Suprapubic skin (tissue), 4 donors: Measurements from ENCODE around the gene FRMD3. TPM values are rescaled to one million over a fixed set of nuclear protein-coding genes. Genes with fewer than 3 reads are reported as not detected.
"Not testable (repeated sequence)": the region's sequence is repeated elsewhere in the genome, so short reads cannot be mapped to it uniquely, and the experiment has no call there.

ENCODE experiments used
- DNase-seq, 2 donors: peaks; one replicate each; pipeline ENCODE4 v3.0.0-alpha.2; 2019; ENCODE audit warnings: low spot score in 2 of 2
- H3K27ac ChIP-seq: fragments of 200-600 bp; sonication (generic); one replicate; pipeline ENCODE4 v1.5.1; 2019
- H3K27me3 ChIP-seq: fragments of 200-600 bp; sonication (generic); one replicate; pipeline ENCODE4 v1.5.1; 2019
- H3K36me3 ChIP-seq: fragments of 200-600 bp; sonication (generic); one replicate; pipeline ENCODE4 v1.5.1; 2019
- H3K4me1 ChIP-seq: fragments of 200-600 bp; sonication (generic); one replicate; pipeline ENCODE4 v1.5.1; 2019
- H3K4me3 ChIP-seq: fragments of 200-600 bp; sonication (generic); one replicate; pipeline ENCODE4 v1.5.1; 2019; ENCODE audit warnings: mild to moderate bottlenecking
- H3K9me3 ChIP-seq: fragments of 200-600 bp; sonication (generic); one replicate; pipeline ENCODE4 v1.5.1; 2019
- CTCF ChIP-seq, 2 donors: fragments of 200-600 bp in 1 of 2; fragments of 450-650 bp in 1 of 2; sonication (generic) in 1 of 2; IDR thresholded peaks; one replicate each; pipeline ENCODE4 v1.5.1; 2016 to 2019; ENCODE audit warnings: antibody characterized with exemption in 2 of 2, mild to moderate bottlenecking in 1 of 2, moderate library complexity in 1 of 2
- EP300 ChIP-seq: sonication (generic); formaldehyde crosslinking; IDR thresholded peaks from one replicate; pipeline ENCODE4 v1.6.1; 2017; ENCODE audit warnings: antibody characterized with exemption
- POLR2A ChIP-seq, 2 donors: fragments of 450-650 bp; IDR thresholded peaks; one replicate each; pipeline ENCODE4 v1.6.1; 2017; ENCODE audit warnings: antibody characterized with exemption in 2 of 2, mild to moderate bottlenecking in 2 of 2, moderate library complexity in 2 of 2
- POLR2AphosphoS5 ChIP-seq, 3 donors: sonication (generic); formaldehyde crosslinking; IDR thresholded peaks; one replicate each; pipeline ENCODE4 v1.6.1; 2017; ENCODE audit warnings: antibody characterized with exemption in 3 of 3
- WGBS: methylation state at CpG from one replicate; pipeline ENCODE4 v1.1.5; 2018; 5-methylcytosine and 5-hydroxymethylcytosine counted together
- total RNA-seq, 4 donors: library from RNA; depleted of rRNA; stranded (reverse); fragments of >200 nt; gene quantifications; one replicate each; pipeline ENCODE4 v1.1.0, GENCODE V29; 2016

FRMD3 gene
- total RNA-seq, 4 donors from 2014 or later: 2.8 to 7.0 (median 5.2) TPM

- no peaks in the 10 kb centered on the region for H3K9me3 ChIP-seq
- H3K36me3 ChIP-seq: no peaks in the 10 kb centered on the region
- H3K27me3 ChIP-seq: no peaks in the 10 kb centered on the region
- H3K4me1 ChIP-seq: no peaks in the 10 kb centered on the region
- TF ChIP-seq CTCF (IDR thresholded peaks at IDR 0.05) (no peak), EP300 (no peak), POLR2A (IDR thresholded peaks at IDR 0.05) (no peak), POLR2AphosphoS5 (IDR thresholded peaks at IDR 0.05) (no peak)
- DNase-seq: no peak
- no peak overlapping the region for H3K27ac ChIP-seq
- H3K4me3 ChIP-seq: no peak overlapping the region
Measured at GRCh38 chr9:83379045-83379444, 159.2 kb downstream of the FRMD3 start.

GRCh38 chr9:83372957-83373356 lies 165.2 kb downstream of the FRMD3 start:
- TF ChIP-seq POLR2A (IDR thresholded peaks at IDR 0.05) (no peak), POLR2AphosphoS5 (IDR thresholded peaks at IDR 0.05) (no peak), CTCF (IDR thresholded peaks at IDR 0.05) (no peak), EP300 (no peak)
- WGBS: 69% methylated on average over 5 of the region's 5 CpGs
- Histone ChIP-seq H3K9me3 (no peaks in the 10 kb centered on the region), H3K27me3 (no peaks in the 10 kb centered on the region), H3K4me3 (no peak overlapping the region), H3K36me3 (no peaks in the 10 kb centered on the region), H3K27ac (no peak overlapping the region), H3K4me1 (no peaks in the 10 kb centered on the region)
- no peak for DNase-seq

GRCh38 chr9:83367326-83367725 lies 170.9 kb downstream of the FRMD3 start:
- 30% methylated on average over 2 of the region's 2 CpGs for WGBS
- Histone ChIP-seq H3K27ac (no peak overlapping the region), H3K36me3 (no peaks in the 10 kb centered on the region), H3K4me3 (no peak overlapping the region), H3K9me3 (no peaks in the 10 kb centered on the region), H3K27me3 (no peaks in the 10 kb centered on the region), H3K4me1 (peaks cover 6% of the 10 kb centered on the region)
- no peak for TF ChIP-seq CTCF (IDR thresholded peaks at IDR 0.05)
- no peak for TF ChIP-seq POLR2AphosphoS5 (IDR thresholded peaks at IDR 0.05)
- DNase-seq: no peak

- H3K27me3 ChIP-seq: no peaks in the 10 kb centered on the region
- peaks cover 6% of the 10 kb centered on the region for H3K4me1 ChIP-seq
- TF ChIP-seq POLR2A (IDR thresholded peaks at IDR 0.05) (no peak), EP300 (no peak), CTCF (IDR thresholded peaks at IDR 0.05) (no peak), POLR2AphosphoS5 (IDR thresholded peaks at IDR 0.05) (no peak)
- no peak overlapping the region for H3K4me3 ChIP-seq
- no peak for DNase-seq
- H3K36me3 ChIP-seq: no peaks in the 10 kb centered on the region
- H3K27ac ChIP-seq: no peak overlapping the region
- no peaks in the 10 kb centered on the region for H3K9me3 ChIP-seq
Measured at GRCh38 chr9:83362341-83362995, 175.7 kb downstream of the FRMD3 start.

- Histone ChIP-seq H3K27me3 (no peaks in the 10 kb centered on the region), H3K4me1 (no peaks in the 10 kb centered on the region), H3K9me3 (no peaks in the 10 kb centered on the region), H3K36me3 (no peaks in the 10 kb centered on the region), H3K4me3 (no peak overlapping the region), H3K27ac (no peak overlapping the region)
- 69% methylated on average over 3 of the region's 3 CpGs for WGBS
- DNase-seq: no peak
- TF ChIP-seq CTCF (IDR thresholded peaks at IDR 0.05) (no peak), POLR2A (IDR thresholded peaks at IDR 0.05) (no peak), POLR2AphosphoS5 (IDR thresholded peaks at IDR 0.05) (no peak), EP300 (no peak)
Measured at GRCh38 chr9:83359039-83359438, 179.2 kb downstream of the FRMD3 start.

GRCh38 chr9:83358493-83358892 lies 179.7 kb downstream of the FRMD3 start:
- not testable (repeated sequence) for H3K27me3 ChIP-seq, H3K36me3 ChIP-seq, H3K4me1 ChIP-seq, H3K27ac ChIP-seq, H3K4me3 ChIP-seq, H3K9me3 ChIP-seq, DNase-seq
- 96% methylated on average over 4 of the region's 4 CpGs for WGBS
